CD8-positive, alpha-beta memory T cell (primary cell): ENCODE data around the gene SGPP1. TPM values are rescaled to one million over a fixed set of nuclear protein-coding genes. Genes with fewer than 3 reads are reported as not detected.

Experiments
- CTCF ChIA-PET: fragments of 350-600 bp; sonication (Branson Sonifier 250); formaldehyde crosslinking; loops from one replicate; lab custom pipeline; 2021; ENCODE audit warnings: antibody characterized with exemption; lab: Charles Lee
- POLR2A ChIA-PET: fragments of 350-600 bp; sonication (Branson Sonifier 250); formaldehyde crosslinking; loops from one replicate; lab custom pipeline; 2021; ENCODE audit warnings: antibody characterized with exemption; lab: Charles Lee
- DNase-seq, 5 donors: peaks; one replicate each; pipeline versions ENCODE4 v3.0.0 to v3.0.0-alpha.2; 2020 to 2022; ENCODE audit warnings: mixed read lengths in 1 of 5
- H3K27ac ChIP-seq: one replicate; pipeline ENCODE4 v1.7.0; 2013; ENCODE audit warnings: low read depth, mild to moderate bottlenecking, low read length, moderate library complexity
- H3K27me3 ChIP-seq: 2 replicates; pipeline ENCODE4 v1.7.0; 2013; ENCODE audit warnings: low read length, mild to moderate bottlenecking; ENCODE audit not compliant: insufficient read depth, poor library complexity, severe bottlenecking
- H3K36me3 ChIP-seq: 2 replicates; pipeline ENCODE4 v1.7.0; 2013; ENCODE audit warnings: mild to moderate bottlenecking, low read length, moderate library complexity; ENCODE audit not compliant: insufficient read depth
- H3K4me1 ChIP-seq: 2 replicates; pipeline ENCODE4 v1.7.0; 2013; ENCODE audit warnings: mild to moderate bottlenecking, low read length, moderate library complexity; ENCODE audit not compliant: insufficient read depth
- H3K4me3 ChIP-seq: 2 replicates; pipeline ENCODE4 v1.7.0; 2013; ENCODE audit warnings: mild to moderate bottlenecking, low read length
- H3K9me3 ChIP-seq: 2 replicates; pipeline ENCODE4 v1.7.0; 2013; ENCODE audit warnings: mild to moderate bottlenecking, low read length
- H3K27ac Mint-ChIP-seq, 8 donors: one replicate each; pipeline ENCODE4 v1.8.0; 2020 to 2021; ENCODE audit warnings: mixed read lengths in 8 of 8, mild to moderate bottlenecking in 6 of 8, inconsistent platforms in 3 of 8, moderate library complexity in 3 of 8
- H3K27me3 Mint-ChIP-seq, 2 donors: one replicate each; pipeline ENCODE4 v1.8.0; 2020 to 2021; ENCODE audit warnings: mixed read lengths in 2 of 2, mild to moderate bottlenecking in 1 of 2, moderate library complexity in 1 of 2
- H3K36me3 Mint-ChIP-seq, 3 donors: one replicate each; pipeline ENCODE4 v1.8.0; 2020 to 2021; ENCODE audit warnings: mixed read lengths in 3 of 3, inconsistent platforms in 1 of 3, mild to moderate bottlenecking in 1 of 3
- H3K4me1 Mint-ChIP-seq, 3 donors: one replicate each; pipeline ENCODE4 v1.8.0; 2020 to 2021; ENCODE audit warnings: mixed read lengths in 3 of 3, inconsistent platforms in 1 of 3, mild to moderate bottlenecking in 1 of 3
- H3K4me3 Mint-ChIP-seq, 7 donors: one replicate each; pipeline ENCODE4 v1.8.0; 2020 to 2021; ENCODE audit warnings: mixed read lengths in 7 of 7, mild to moderate bottlenecking in 6 of 7, moderate library complexity in 4 of 7, inconsistent platforms in 2 of 7
- H3K9me3 Mint-ChIP-seq, 5 donors: one replicate each; pipeline ENCODE4 v1.8.0; 2020 to 2022; ENCODE audit warnings: mixed read lengths in 5 of 5, mild to moderate bottlenecking in 3 of 5, moderate library complexity in 2 of 5, inconsistent platforms in 1 of 5
- polyA plus RNA-seq: library from polyadenylated mRNA; unstranded; fragments of 300-500 nt; fragmentation: Illumina TruSeq; gene quantifications from one replicate; pipeline ENCODE4 v1.2.3, GENCODE V29; 2021
- total RNA-seq, 2 experiments: library from RNA; stranded (reverse); gene quantifications; one replicate each; pipeline ENCODE4 v1.2.3, GENCODE V29; 2021

Gene SGPP1
- total RNA-seq (10 to 100 TPM; 12.4 to 13.9 TPM), polyA plus RNA-seq (15.1 TPM)

- H3K4me3 ChIP-seq, result peak within 1 kb of the TSS; percentile 96
- POLR2A ChIA-PET, result interaction anchor here (0.6 to 1.6 kb wide), 4 partner anchors 11 to 86 kb away, joined by 3 to 14 read pairs (median 6); partner anchors contain the start of gene WDR89
These were observed at the start of gene SGPP1 for GRCh38 chr14:63727736-63728728. Gene SGPP1 (minus strand): TSS chr14:63728065. CDS start chr14:63727944, 121 bp downstream.

GRCh38 chr14:63777024-63777423 lies 49.2 kb upstream of the SGPP1 start:
- no peak for DNase-seq
- Mint-ChIP-seq H3K4me1 (no peaks in the 10 kb centered on the region), H3K27me3 (peaks cover 0 to 2% of the 10 kb centered on the region in 2 donors), H3K27ac (peak overlapping the region in 1 of 8 donors; percentile 43), H3K4me3 (no peak overlapping the region), H3K9me3 (no peaks in the 10 kb centered on the region), H3K36me3 (no peaks in the 10 kb centered on the region)
- Histone ChIP-seq H3K27ac (no peak overlapping the region), H3K9me3 (no peaks in the 10 kb centered on the region), H3K4me3 (no peak overlapping the region), H3K36me3 (no peaks in the 10 kb centered on the region), H3K27me3 (no peaks in the 10 kb centered on the region), H3K4me1 (no peaks in the 10 kb centered on the region)
- POLR2A ChIA-PET, result no interaction called here
- CTCF ChIA-PET, result no interaction called here

More at GRCh38 chr14:63727736-63728728, at the start of gene SGPP1:
- CTCF ChIA-PET, result interaction anchor here (0.8 to 3.9 kb wide), 10 partner anchors 9 to 94 kb away, joined by 3 to 14 read pairs (median 3); partner anchors contain the start of gene WDR89
- Histone ChIP-seq H3K4me1 (peaks cover 23% of the 10 kb centered on the region), H3K9me3 (no peaks in the 10 kb centered on the region), H3K36me3 (no peaks in the 10 kb centered on the region), H3K27ac (peak within 1 kb of the TSS; percentile 68), H3K27me3 (no peaks in the 10 kb centered on the region)
- Mint-ChIP-seq H3K4me3 (peak within 1 kb of the TSS; percentile 97 to 100 (median 99)), H3K4me1 (peaks cover 36 to 49% (median 47%) of the 10 kb centered on the region in 3 donors), H3K36me3 (peaks cover 0 to 7% (median 0%) of the 10 kb centered on the region in 3 donors), H3K27me3 (peaks cover 0 to 4% of the 10 kb centered on the region in 2 donors), H3K27ac (peak within 1 kb of the TSS; percentile 75 to 99 (median 98)), H3K9me3 (no peaks in the 10 kb centered on the region)
- DNase-seq, result peak; percentile 76 to 89 (median 81)

- CTCF ChIA-PET, result no interaction called here
- H3K4me3 ChIP-seq, result no peak overlapping the region
- H3K36me3 ChIP-seq, result no peaks in the 10 kb centered on the region
- POLR2A ChIA-PET, result interaction anchor here (0.6 to 0.8 kb wide), 2 partner anchors 8 to 46 kb away, joined by 3 to 5 read pairs; no protein-coding TSS in a partner anchor
- peaks cover 0 to 2% of the 10 kb centered on the region in 2 donors for H3K27me3 Mint-ChIP-seq
- H3K27ac ChIP-seq, result no peak overlapping the region
- H3K36me3 Mint-ChIP-seq, result no peaks in the 10 kb centered on the region
- H3K27me3 ChIP-seq, result no peaks in the 10 kb centered on the region
- no peaks in the 10 kb centered on the region for H3K9me3 ChIP-seq
- no peak for DNase-seq
- no peaks in the 10 kb centered on the region for H3K4me1 ChIP-seq
- H3K27ac Mint-ChIP-seq, result no peak overlapping the region
- no peak overlapping the region for H3K4me3 Mint-ChIP-seq
- H3K9me3 Mint-ChIP-seq, result no peaks in the 10 kb centered on the region
- peaks cover 2 to 6% (median 4%) of the 10 kb centered on the region in 3 donors for H3K4me1 Mint-ChIP-seq
These were observed 45.6 kb upstream of the SGPP1 start for GRCh38 chr14:63773504-63773903.

- ChIA-PET POLR2A (interaction anchor here (0.7 to 1.2 kb wide), 3 partner anchors 35 to 227 kb away, joined by 3 to 4 read pairs (median 3); partner anchors contain the start of gene PPP2R5E), CTCF (interaction anchor here (0.6 to 4.1 kb wide), 30 partner anchors 8 to 387 kb away, joined by 3 to 38 read pairs (median 4); partner anchors contain the start of genes PPP2R5E and SGPP1)
- Histone ChIP-seq H3K36me3 (no peaks in the 10 kb centered on the region), H3K27me3 (no peaks in the 10 kb centered on the region), H3K27ac (no peak overlapping the region), H3K4me3 (no peak overlapping the region), H3K9me3 (no peaks in the 10 kb centered on the region), H3K4me1 (no peaks in the 10 kb centered on the region)
- peaks cover 2 to 6% (median 4%) of the 10 kb centered on the region in 3 donors for H3K4me1 Mint-ChIP-seq
- no peak overlapping the region for H3K27ac Mint-ChIP-seq
- no peaks in the 10 kb centered on the region for H3K9me3 Mint-ChIP-seq
- DNase-seq, result peak; percentile 27 to 68 (median 44)
- H3K36me3 Mint-ChIP-seq, result no peaks in the 10 kb centered on the region
- no peaks in the 10 kb centered on the region for H3K27me3 Mint-ChIP-seq
- H3K4me3 Mint-ChIP-seq, result no peak overlapping the region
These were observed 42.4 kb upstream of the SGPP1 start for GRCh38 chr14:63770187-63770807.

GRCh38 chr14:63766611-63767010 lies 38.7 kb upstream of the SGPP1 start:
- H3K4me3 ChIP-seq, result no peak overlapping the region
- H3K4me1 Mint-ChIP-seq, result peaks cover 2 to 6% (median 4%) of the 10 kb centered on the region in 3 donors
- no peaks in the 10 kb centered on the region for H3K9me3 ChIP-seq

GRCh38 chr14:63764620-63765139 lies 36.8 kb upstream of the SGPP1 start:
- H3K27ac ChIP-seq, result no peak overlapping the region
- H3K9me3 Mint-ChIP-seq, result no peaks in the 10 kb centered on the region
- ChIA-PET CTCF (interaction anchor here (0.6 kb wide), 1 partner anchor 120 kb away, joined by 3 read pairs; no protein-coding TSS in a partner anchor), POLR2A (interaction anchor here (0.7 kb wide), 1 partner anchor 9 kb away, joined by 3 read pairs; no protein-coding TSS in a partner anchor)
- H3K4me1 ChIP-seq, result peaks cover 7% of the 10 kb centered on the region
- peak overlapping the region in 1 of 8 donors; percentile 27 for H3K27ac Mint-ChIP-seq
- H3K27me3 Mint-ChIP-seq, result no peaks in the 10 kb centered on the region
- H3K4me1 Mint-ChIP-seq, result peaks cover 1 to 8% (median 4%) of the 10 kb centered on the region in 3 donors
- no peaks in the 10 kb centered on the region for H3K27me3 ChIP-seq
- H3K36me3 Mint-ChIP-seq, result peaks cover 0 to under 1% (median 0%) of the 10 kb centered on the region in 3 donors
- no peak overlapping the region for H3K4me3 ChIP-seq
- H3K9me3 ChIP-seq, result no peaks in the 10 kb centered on the region
- H3K4me3 Mint-ChIP-seq, result no peak overlapping the region
- no peaks in the 10 kb centered on the region for H3K36me3 ChIP-seq
- DNase-seq, result no peak

More at GRCh38 chr14:63766611-63767010, 38.7 kb upstream of the SGPP1 start:
- ChIA-PET POLR2A (no interaction called here), CTCF (interaction anchor here (1.0 kb wide), 1 partner anchor 116 kb away, joined by 3 read pairs; no protein-coding TSS in a partner anchor)
- H3K4me1 ChIP-seq, result no peaks in the 10 kb centered on the region
- no peak for DNase-seq
- H3K36me3 ChIP-seq, result no peaks in the 10 kb centered on the region
- H3K27me3 ChIP-seq, result no peaks in the 10 kb centered on the region
- H3K4me3 Mint-ChIP-seq, result no peak overlapping the region
- no peak overlapping the region for H3K27ac Mint-ChIP-seq
- H3K36me3 Mint-ChIP-seq, result no peaks in the 10 kb centered on the region
- H3K9me3 Mint-ChIP-seq, result no peaks in the 10 kb centered on the region
- H3K27ac ChIP-seq, result no peak overlapping the region
- H3K27me3 Mint-ChIP-seq, result no peaks in the 10 kb centered on the region

GRCh38 chr14:63764103-63764502 lies 36.2 kb upstream of the SGPP1 start:
- ChIA-PET POLR2A (no interaction called here), CTCF (interaction anchor here (0.6 kb wide), 1 partner anchor 119 kb away, joined by 3 read pairs; no protein-coding TSS in a partner anchor)
- Histone ChIP-seq H3K36me3 (no peaks in the 10 kb centered on the region), H3K27me3 (no peaks in the 10 kb centered on the region), H3K9me3 (no peaks in the 10 kb centered on the region), H3K4me3 (no peak overlapping the region), H3K27ac (no peak overlapping the region), H3K4me1 (peaks cover 13% of the 10 kb centered on the region)
- no peak for DNase-seq
- Mint-ChIP-seq H3K4me1 (peaks cover 6 to 13% (median 10%) of the 10 kb centered on the region in 3 donors), H3K9me3 (no peaks in the 10 kb centered on the region), H3K27ac (no peak overlapping the region), H3K27me3 (no peaks in the 10 kb centered on the region), H3K4me3 (no peak overlapping the region), H3K36me3 (peaks cover 0 to 4% (median 0%) of the 10 kb centered on the region in 3 donors)
